HEK293 (cell line): Measurements from ENCODE around the gene PRTFDC1.

Experiments
- CTCF ChIA-PET: fragments of 350-600 bp; formaldehyde crosslinking; extraction: SDS; loops from one replicate; lab custom pipeline; 2021; ENCODE audit warnings: antibody characterized with exemption; lab: Yijun Ruan, JAX
- POLR2A ChIA-PET: fragments of 300-600 bp; formaldehyde crosslinking; extraction: SDS; loops from one replicate; lab custom pipeline; 2020; ENCODE audit warnings: antibody characterized with exemption, inconsistent platforms; lab: Yijun Ruan, JAX
- H3K27ac ChIP-seq: fragments of 200-500 bp; sonication (Bioruptor generic); 2 replicates; pipeline ENCODE4 v1.5.1; 2014; ENCODE audit warnings: low read depth, low read length, control low read depth, inconsistent platforms; ENCODE audit errors: extremely low read depth
- H3K36me3 ChIP-seq, 2 experiments: fragments of 200-500 bp in 1 of 2; sonication (Bioruptor generic) in 1 of 2; 1 replicate in 1 of 2; 2 replicates in 1 of 2; pipeline ENCODE4 v1.5.1; 2014 to 2017; ENCODE audit warnings: inconsistent platforms in 2 of 2, low read length in 2 of 2; ENCODE audit not compliant: control insufficient read depth in 2 of 2, insufficient read depth in 1 of 2
- H3K4me1 ChIP-seq: fragments of 200-500 bp; sonication (Bioruptor generic); 2 replicates; pipeline ENCODE4 v1.5.1; 2014; ENCODE audit warnings: mild to moderate bottlenecking, low read length, inconsistent platforms; ENCODE audit not compliant: control insufficient read depth, insufficient read depth
- H3K4me3 ChIP-seq: 2 replicates; pipeline ENCODE4 v1.5.1; 2011; ENCODE audit warnings: low read depth, mild to moderate bottlenecking, control low read depth, low read length, moderate library complexity
- H3K9me3 ChIP-seq: fragments of 200-500 bp; sonication (Bioruptor generic); 2 replicates; pipeline ENCODE4 v1.5.1; 2014; ENCODE audit warnings: low read depth, low read length, inconsistent platforms; ENCODE audit not compliant: control insufficient read depth, insufficient read depth
- ATF2 ChIP-seq: fragments of 450-650 bp; formaldehyde crosslinking; IDR thresholded peaks from 2 replicates; pipeline ENCODE4 v1.5.1; 2016; ENCODE audit warnings: missing biosample characterization, missing genetic modification characterization, low read depth
- FEZF1 ChIP-seq: fragments of 450-650 bp; formaldehyde crosslinking; IDR thresholded peaks from 2 replicates; pipeline ENCODE4 v1.5.1; 2016; ENCODE audit warnings: missing biosample characterization, missing genetic modification characterization
- KLF1 ChIP-seq: fragments of 450-650 bp; formaldehyde crosslinking; IDR thresholded peaks from 2 replicates; pipeline ENCODE4 v1.5.1; 2016; ENCODE audit warnings: missing biosample characterization, missing genetic modification characterization
- PRDM1 ChIP-seq: fragments of 450-650 bp; formaldehyde crosslinking; IDR thresholded peaks from 2 replicates; pipeline ENCODE4; 2016; ENCODE audit warnings: missing biosample characterization, missing genetic modification characterization
- SCRT2 ChIP-seq: fragments of 450-650 bp; formaldehyde crosslinking; IDR thresholded peaks from 2 replicates; pipeline ENCODE4 v1.5.1; 2016; ENCODE audit warnings: missing biosample characterization, missing genetic modification characterization
- ZBTB17 ChIP-seq: fragments of 450-650 bp; formaldehyde crosslinking; IDR thresholded peaks from 2 replicates; pipeline ENCODE4 v1.5.1; 2016; ENCODE audit warnings: missing biosample characterization, missing genetic modification characterization
- ZFHX2 ChIP-seq: fragments of 450-650 bp; formaldehyde crosslinking; conservative IDR thresholded peaks from 2 replicates; pipeline ENCODE4 v1.5.1; 2016; ENCODE audit warnings: missing biosample characterization, missing genetic modification characterization
- ZNF16 ChIP-seq: fragments of 450-650 bp; formaldehyde crosslinking; IDR thresholded peaks from 2 replicates; pipeline ENCODE4 v1.5.1; 2016; ENCODE audit warnings: low read depth, missing biosample characterization, missing genetic modification characterization
- ZNF184 ChIP-seq: fragments of 450-650 bp; IDR thresholded peaks from 2 replicates; pipeline ENCODE4 v1.5.1; 2018; ENCODE audit warnings: missing biosample characterization, mild to moderate bottlenecking, missing genetic modification characterization
- ZNF366 ChIP-seq: fragments of 450-650 bp; formaldehyde crosslinking; conservative IDR thresholded peaks from 2 replicates; pipeline ENCODE4 v1.5.1; 2016; ENCODE audit warnings: missing biosample characterization, missing genetic modification characterization
- ZNF530 ChIP-seq: fragments of 450-650 bp; formaldehyde crosslinking; IDR thresholded peaks from 2 replicates; pipeline ENCODE4 v1.5.1; 2016; ENCODE audit warnings: low read depth, missing biosample characterization, missing genetic modification characterization
- ZNF558 ChIP-seq: fragments of 450-650 bp; formaldehyde crosslinking; IDR thresholded peaks from 2 replicates; pipeline ENCODE4 v1.5.1; 2016; ENCODE audit warnings: missing biosample characterization, missing genetic modification characterization
- ZNF600 ChIP-seq: fragments of 450-650 bp; formaldehyde crosslinking; IDR thresholded peaks from 2 replicates; pipeline ENCODE4 v1.5.1; 2016; ENCODE audit warnings: missing biosample characterization, missing genetic modification characterization
- ZNF677 ChIP-seq: fragments of 450-650 bp; IDR thresholded peaks from 2 replicates; pipeline ENCODE4 v1.5.0; 2018; ENCODE audit warnings: missing biosample characterization, mild to moderate bottlenecking, missing genetic modification characterization, moderate library complexity
- ZNF701 ChIP-seq: fragments of 450-650 bp; formaldehyde crosslinking; IDR thresholded peaks from 2 replicates; pipeline ENCODE4 v1.5.1; 2016; ENCODE audit warnings: missing biosample characterization, missing genetic modification characterization
- ZNF776 ChIP-seq: fragments of 450-650 bp; formaldehyde crosslinking; IDR thresholded peaks from 2 replicates; pipeline ENCODE4 v1.5.0; 2017; ENCODE audit warnings: missing biosample characterization, missing genetic modification characterization, borderline replicate concordance
- ZSCAN23 ChIP-seq: fragments of 450-650 bp; formaldehyde crosslinking; IDR thresholded peaks from 2 replicates; pipeline ENCODE4 v1.5.1; 2016; ENCODE audit warnings: missing biosample characterization, missing genetic modification characterization
- TF ChIP-seq, protein P1 (sequence below): fragments of 450-650 bp; formaldehyde crosslinking; IDR thresholded peaks from 2 replicates; pipeline ENCODE4 v1.5.1; 2016; ENCODE audit warnings: missing biosample characterization, missing genetic modification characterization
- TF ChIP-seq, protein P2 (sequence below): fragments of 450-650 bp; formaldehyde crosslinking; IDR thresholded peaks from 2 replicates; pipeline ENCODE4 v1.5.1; 2016; ENCODE audit warnings: missing biosample characterization, missing genetic modification characterization

Gene PRTFDC1

GRCh38 chr10:24871011-24871935 is 81.1 kb downstream of the PRTFDC1 start (continued):
- TF ChIP-seq, protein P1, sequence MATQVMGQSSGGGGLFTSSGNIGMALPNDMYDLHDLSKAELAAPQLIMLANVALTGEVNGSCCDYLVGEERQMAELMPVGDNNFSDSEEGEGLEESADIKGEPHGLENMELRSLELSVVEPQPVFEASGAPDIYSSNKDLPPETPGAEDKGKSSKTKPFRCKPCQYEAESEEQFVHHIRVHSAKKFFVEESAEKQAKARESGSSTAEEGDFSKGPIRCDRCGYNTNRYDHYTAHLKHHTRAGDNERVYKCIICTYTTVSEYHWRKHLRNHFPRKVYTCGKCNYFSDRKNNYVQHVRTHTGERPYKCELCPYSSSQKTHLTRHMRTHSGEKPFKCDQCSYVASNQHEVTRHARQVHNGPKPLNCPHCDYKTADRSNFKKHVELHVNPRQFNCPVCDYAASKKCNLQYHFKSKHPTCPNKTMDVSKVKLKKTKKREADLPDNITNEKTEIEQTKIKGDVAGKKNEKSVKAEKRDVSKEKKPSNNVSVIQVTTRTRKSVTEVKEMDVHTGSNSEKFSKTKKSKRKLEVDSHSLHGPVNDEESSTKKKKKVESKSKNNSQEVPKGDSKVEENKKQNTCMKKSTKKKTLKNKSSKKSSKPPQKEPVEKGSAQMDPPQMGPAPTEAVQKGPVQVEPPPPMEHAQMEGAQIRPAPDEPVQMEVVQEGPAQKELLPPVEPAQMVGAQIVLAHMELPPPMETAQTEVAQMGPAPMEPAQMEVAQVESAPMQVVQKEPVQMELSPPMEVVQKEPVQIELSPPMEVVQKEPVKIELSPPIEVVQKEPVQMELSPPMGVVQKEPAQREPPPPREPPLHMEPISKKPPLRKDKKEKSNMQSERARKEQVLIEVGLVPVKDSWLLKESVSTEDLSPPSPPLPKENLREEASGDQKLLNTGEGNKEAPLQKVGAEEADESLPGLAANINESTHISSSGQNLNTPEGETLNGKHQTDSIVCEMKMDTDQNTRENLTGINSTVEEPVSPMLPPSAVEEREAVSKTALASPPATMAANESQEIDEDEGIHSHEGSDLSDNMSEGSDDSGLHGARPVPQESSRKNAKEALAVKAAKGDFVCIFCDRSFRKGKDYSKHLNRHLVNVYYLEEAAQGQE = no peak
- TF ChIP-seq ZNF701 (tag by site-specific recombination) (no peak), ZNF558 (no peak), SCRT2 (tag by site-specific recombination) (no peak)

DNA sequence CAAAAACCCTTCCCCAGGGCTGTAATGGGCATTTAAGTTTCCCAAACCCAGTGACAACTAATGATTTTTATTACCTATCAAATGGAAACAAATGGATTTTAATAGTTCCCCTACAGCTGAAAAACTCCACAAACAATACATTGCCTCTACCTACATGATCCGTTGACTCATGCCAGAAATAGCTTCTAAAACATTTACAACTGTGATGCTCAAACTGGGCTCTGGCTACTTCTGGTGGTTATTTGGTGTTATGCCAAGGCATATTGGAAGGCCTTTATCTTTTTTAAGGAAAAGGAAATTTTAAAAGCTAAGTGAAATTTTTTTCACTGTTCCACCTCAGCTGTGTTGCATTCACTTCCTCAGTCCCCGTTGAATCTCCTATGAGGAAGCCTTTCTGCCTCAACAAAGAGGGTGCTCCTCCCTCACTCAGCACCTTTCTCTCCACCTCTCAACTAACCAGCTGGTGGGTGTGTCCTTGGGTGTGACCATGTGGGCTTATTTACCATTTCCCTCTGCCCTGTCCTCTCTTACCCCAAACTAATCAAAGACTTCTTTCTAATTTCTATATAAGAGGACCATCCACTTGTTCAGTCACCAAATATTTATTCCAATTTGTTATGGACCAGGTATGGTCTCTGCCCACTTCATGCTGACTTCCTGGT is 82.9 kb downstream of the PRTFDC1 start:
- TF ChIP-seq KLF1 (tag by site-specific recombination) (peak; percentile 94), FEZF1 (tag by site-specific recombination) (no peak)
- Histone ChIP-seq H3K4me3 (no peak overlapping the region), H3K9me3 (no peaks in the 10 kb centered on the region), H3K27ac (no peak overlapping the region), H3K4me1 (peaks cover 4% of the 10 kb centered on the region), H3K36me3 (no peaks in the 10 kb centered on the region)
- CTCF ChIA-PET = no interaction called here
- POLR2A ChIA-PET = no interaction called here

DNA sequence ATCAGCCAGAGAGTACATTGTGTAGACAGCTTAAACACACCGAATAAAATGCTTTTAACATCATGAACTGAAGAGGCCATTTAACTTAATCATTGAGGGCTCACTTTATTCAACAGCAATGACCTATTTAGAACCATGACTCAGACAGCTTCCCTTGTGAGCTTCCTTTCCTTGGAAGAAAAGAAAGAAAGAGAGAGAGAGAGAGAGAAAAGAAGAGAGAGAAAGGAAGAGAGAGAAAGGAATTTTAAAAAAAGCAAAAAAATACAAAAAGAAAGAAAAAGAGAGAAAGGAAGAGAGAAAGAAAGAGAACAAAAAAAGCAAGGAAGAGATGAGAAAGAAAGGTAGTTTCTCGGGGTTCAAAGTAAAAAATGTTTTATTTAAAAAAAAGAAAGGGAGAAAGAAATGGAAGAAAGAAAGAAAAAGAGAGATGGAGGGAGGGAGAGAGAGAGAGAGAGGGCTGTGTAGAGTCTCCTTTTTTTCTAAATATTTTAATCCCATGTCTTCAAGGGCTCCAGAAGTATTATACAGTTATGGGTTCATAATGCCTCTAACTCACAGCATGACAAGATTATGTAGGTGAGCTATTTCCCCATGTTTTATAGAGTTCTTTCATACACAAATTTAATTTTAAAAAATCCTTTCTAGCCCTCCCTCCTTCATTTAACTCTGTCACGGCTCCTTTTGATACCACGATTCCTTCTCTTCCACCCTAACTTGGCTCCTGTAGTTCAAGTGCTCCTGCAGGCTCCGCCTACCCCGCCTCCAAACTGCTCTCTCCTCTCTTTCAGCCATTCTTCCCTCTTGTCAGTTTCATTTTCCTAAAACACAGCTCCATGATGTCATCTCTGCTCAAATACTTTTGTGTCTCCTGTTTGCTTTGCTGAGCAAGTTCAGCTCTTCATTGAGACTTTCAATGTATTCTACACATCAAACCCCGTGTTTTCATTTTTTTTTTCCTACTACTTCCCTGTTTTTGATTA is 85.5 kb downstream of the PRTFDC1 start:
- POLR2A ChIA-PET = interaction anchor here (1.1 kb wide), 1 partner anchor 9 kb away, joined by 3 read pairs; no protein-coding TSS in a partner anchor
- TF ChIP-seq ZNF184 (tag by site-specific recombination) (peak; percentile 45; the same call in 1 of the 2 replicates), PRDM1 (peak; percentile 99), ZNF677 (tag by site-specific recombination) (no peak), ZFHX2 (tag by site-specific recombination) (0 out of 2 replicates have a peak, but pooled peaks have one; percentile 32), ATF2 (tag by site-specific recombination) (peak; percentile 93), ZNF600 (tag by site-specific recombination) (0 out of 2 replicates have a peak, but pooled peaks have one; percentile 22), ZNF366 (peak; percentile 74), ZSCAN23 (tag by site-specific recombination) (no peak), ZNF16 (tag by site-specific recombination) (0 out of 2 replicates have a peak, but pooled peaks have one; percentile 52), ZNF776 (tag by site-specific recombination) (no peak), ZNF530 (no peak), ZBTB17 (tag by site-specific recombination) (0 out of 2 replicates have a peak, but pooled peaks have one; percentile 36)
- TF ChIP-seq, protein P2, sequence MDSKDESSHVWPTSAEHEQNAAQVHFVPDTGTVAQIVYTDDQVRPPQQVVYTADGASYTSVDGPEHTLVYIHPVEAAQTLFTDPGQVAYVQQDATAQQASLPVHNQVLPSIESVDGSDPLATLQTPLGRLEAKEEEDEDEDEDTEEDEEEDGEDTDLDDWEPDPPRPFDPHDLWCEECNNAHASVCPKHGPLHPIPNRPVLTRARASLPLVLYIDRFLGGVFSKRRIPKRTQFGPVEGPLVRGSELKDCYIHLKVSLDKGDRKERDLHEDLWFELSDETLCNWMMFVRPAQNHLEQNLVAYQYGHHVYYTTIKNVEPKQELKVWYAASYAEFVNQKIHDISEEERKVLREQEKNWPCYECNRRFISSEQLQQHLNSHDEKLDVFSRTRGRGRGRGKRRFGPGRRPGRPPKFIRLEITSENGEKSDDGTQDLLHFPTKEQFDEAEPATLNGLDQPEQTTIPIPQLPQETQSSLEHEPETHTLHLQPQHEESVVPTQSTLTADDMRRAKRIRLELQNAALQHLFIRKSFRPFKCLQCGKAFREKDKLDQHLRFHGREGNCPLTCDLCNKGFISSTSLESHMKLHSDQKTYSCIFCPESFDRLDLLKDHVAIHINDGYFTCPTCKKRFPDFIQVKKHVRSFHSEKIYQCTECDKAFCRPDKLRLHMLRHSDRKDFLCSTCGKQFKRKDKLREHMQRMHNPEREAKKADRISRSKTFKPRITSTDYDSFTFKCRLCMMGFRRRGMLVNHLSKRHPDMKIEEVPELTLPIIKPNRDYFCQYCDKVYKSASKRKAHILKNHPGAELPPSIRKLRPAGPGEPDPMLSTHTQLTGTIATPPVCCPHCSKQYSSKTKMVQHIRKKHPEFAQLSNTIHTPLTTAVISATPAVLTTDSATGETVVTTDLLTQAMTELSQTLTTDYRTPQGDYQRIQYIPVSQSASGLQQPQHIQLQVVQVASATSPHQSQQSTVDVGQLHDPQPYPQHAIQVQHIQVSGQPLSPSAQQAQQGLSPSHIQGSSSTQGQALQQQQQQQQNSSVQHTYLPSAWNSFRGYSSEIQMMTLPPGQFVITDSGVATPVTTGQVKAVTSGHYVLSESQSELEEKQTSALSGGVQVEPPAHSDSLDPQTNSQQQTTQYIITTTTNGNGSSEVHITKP = peak; percentile 61

More for the DNA sequence above, 85.5 kb downstream of the PRTFDC1 start:
- H3K36me3 ChIP-seq = no peaks in the 10 kb centered on the region
- no peaks in the 10 kb centered on the region for H3K9me3 ChIP-seq
- CTCF ChIA-PET = interaction anchor here (0.6 to 1.2 kb wide), 4 partner anchors 9 to 224 kb away, joined by 3 read pairs; no protein-coding TSS in a partner anchor
- peaks cover 4% of the 10 kb centered on the region for H3K4me1 ChIP-seq
- no peak overlapping the region for H3K4me3 ChIP-seq
- H3K27ac ChIP-seq = no peak overlapping the region
